Left ventricle myocardium inferior (tissue), 1 donor: ENCODE data around the gene GPR176. TPM values are rescaled to one million over a fixed set of nuclear protein-coding genes. Genes with fewer than 3 reads are reported as not detected.

Experiments used
- DNase-seq: peaks from one replicate; pipeline ENCODE4 v3.0.0-alpha.2; 2020
- H3K27ac ChIP-seq: fragments of 200-600 bp; replicated peaks from 2 replicates; pipeline ENCODE4 v1.8.0; 2021
- H3K27me3 ChIP-seq: fragments of 200-600 bp; 2 replicates; pipeline ENCODE4 v1.8.0; 2021; ENCODE audit warnings: low read depth
- H3K36me3 ChIP-seq: fragments of 200-600 bp; 2 replicates; pipeline ENCODE4 v1.8.0; 2021
- H3K4me1 ChIP-seq: fragments of 200-600 bp; 2 replicates; pipeline ENCODE4 v1.8.0; 2021
- H3K4me3 ChIP-seq: fragments of 200-600 bp; 2 replicates; pipeline ENCODE4 v1.8.0; 2021; ENCODE audit warnings: mild to moderate bottlenecking, moderate library complexity
- H3K9me3 ChIP-seq: fragments of 200-600 bp; replicated peaks from 2 replicates; pipeline ENCODE4 v1.8.0; 2021
- CTCF ChIP-seq: fragments of 200-600 bp; IDR thresholded peaks from 2 replicates; pipeline ENCODE4 v1.8.0; 2021; ENCODE audit warnings: antibody characterized with exemption, mild to moderate bottlenecking, borderline replicate concordance
- intact Hi-C: fragments of 100-400 bp; cut with micrococcal nuclease; formaldehyde crosslinking; loops from one replicate; pipeline ENCODE4 v1.11.0; 2022
- total RNA-seq: library from RNA; stranded (reverse); fragmentation: NEBNext Ultra II Directional; extraction: Animal tissue kit (Norgen Biotek cat#: 25700); gene quantifications from one replicate; pipeline ENCODE4 v1.2.1, GENCODE V29; 2021
- donor health status: DM: no; HTN: yes; CAD: no; lungs with severe emphysema.

GPR176 gene
- total RNA-seq, 1 donor from 2014 or later = 1.6 TPM

- peaks cover 40% of the 10 kb centered on the region for H3K4me1 ChIP-seq
- intact Hi-C loops = loop anchor here (5.0 kb wide), 1 partner anchor 86 kb away; no protein-coding TSS in a partner anchor
- H3K27ac ChIP-seq = no peak overlapping the region
- H3K9me3 ChIP-seq = no peaks in the 10 kb centered on the region
- H3K27me3 ChIP-seq = no peaks in the 10 kb centered on the region
- no peak for DNase-seq
- no peaks in the 10 kb centered on the region for H3K36me3 ChIP-seq
- TF ChIP-seq CTCF = peak; percentile 72
- no peak overlapping the region for H3K4me3 ChIP-seq
Observed at GRCh38 chr15:39786447-39787056, 133.5 kb downstream of the GPR176 start.

GRCh38 chr15:39785841-39786240, 134.2 kb downstream of the GPR176 start:
- Histone ChIP-seq H3K36me3 (no peaks in the 10 kb centered on the region), H3K4me3 (no peak overlapping the region), H3K27ac (no peak overlapping the region), H3K27me3 (no peaks in the 10 kb centered on the region), H3K4me1 (peaks cover 40% of the 10 kb centered on the region), H3K9me3 (no peaks in the 10 kb centered on the region)
- no peak for TF ChIP-seq CTCF
- intact Hi-C loops = loop anchor here (5.0 kb wide), 1 partner anchor 86 kb away; no protein-coding TSS in a partner anchor
- no peak for DNase-seq

- no peaks in the 10 kb centered on the region for H3K27me3 ChIP-seq
- H3K27ac ChIP-seq = no peak overlapping the region
- H3K4me3 ChIP-seq = no peak overlapping the region
- no peak for TF ChIP-seq CTCF
- H3K36me3 ChIP-seq = no peaks in the 10 kb centered on the region
- DNase-seq = no peak
- H3K4me1 ChIP-seq = peaks cover 40% of the 10 kb centered on the region
- intact Hi-C loops = loop anchor here (5.0 kb wide), 1 partner anchor 87 kb away; no protein-coding TSS in a partner anchor
- H3K9me3 ChIP-seq = no peaks in the 10 kb centered on the region
Observed at GRCh38 chr15:39785139-39785538, 134.9 kb downstream of the GPR176 start.

GRCh38 chr15:39784638-39785037, 135.4 kb downstream of the GPR176 start:
- Histone ChIP-seq H3K4me1 (peaks cover 40% of the 10 kb centered on the region), H3K36me3 (no peaks in the 10 kb centered on the region), H3K27me3 (no peaks in the 10 kb centered on the region), H3K9me3 (no peaks in the 10 kb centered on the region), H3K4me3 (no peak overlapping the region), H3K27ac (no peak overlapping the region)
- intact Hi-C loops = loop anchor here (5.0 kb wide), 1 partner anchor 88 kb away; no protein-coding TSS in a partner anchor
- DNase-seq = no peak
- no peak for TF ChIP-seq CTCF

GRCh38 chr15:39784125-39784524, 135.9 kb downstream of the GPR176 start:
- intact Hi-C loops = no loop called here
- no peak for DNase-seq
- Histone ChIP-seq H3K27ac (peak overlapping the region; percentile 84), H3K36me3 (no peaks in the 10 kb centered on the region), H3K27me3 (no peaks in the 10 kb centered on the region), H3K4me3 (peak overlapping the region; percentile 86), H3K4me1 (peaks cover 40% of the 10 kb centered on the region), H3K9me3 (no peaks in the 10 kb centered on the region)
- no peak for TF ChIP-seq CTCF
